HepG2 (cell line): ENCODE data around the gene RBM47.

ENCODE experiments used
- CTCF ChIP-seq: sonication (generic); formaldehyde crosslinking; IDR thresholded peaks from 2 replicates; pipeline ENCODE4 v1.5.0; 2020; ENCODE audit warnings: mild to moderate bottlenecking, missing genetic modification reagents, moderate library complexity
- PAXIP1 ChIP-seq: sonication (generic); formaldehyde crosslinking; conservative IDR thresholded peaks from 2 replicates; pipeline ENCODE4 v1.4.0; 2020; ENCODE audit warnings: mild to moderate bottlenecking, missing genetic modification reagents, moderate library complexity

GRCh38 chr4:40621229-40621591 is 8.5 kb downstream of the RBM47 start:
- no peak for TF ChIP-seq PAXIP1 (CRISPR knock-in tag)
- TF ChIP-seq CTCF = no peak
